Measurements from ENCODE around the gene NDUFB6.
"Not testable (repeated sequence)": the region's sequence is repeated elsewhere in the genome, so short reads cannot be mapped to it uniquely, and the experiment has no call there.

The NDUFB6 gene

DNA sequence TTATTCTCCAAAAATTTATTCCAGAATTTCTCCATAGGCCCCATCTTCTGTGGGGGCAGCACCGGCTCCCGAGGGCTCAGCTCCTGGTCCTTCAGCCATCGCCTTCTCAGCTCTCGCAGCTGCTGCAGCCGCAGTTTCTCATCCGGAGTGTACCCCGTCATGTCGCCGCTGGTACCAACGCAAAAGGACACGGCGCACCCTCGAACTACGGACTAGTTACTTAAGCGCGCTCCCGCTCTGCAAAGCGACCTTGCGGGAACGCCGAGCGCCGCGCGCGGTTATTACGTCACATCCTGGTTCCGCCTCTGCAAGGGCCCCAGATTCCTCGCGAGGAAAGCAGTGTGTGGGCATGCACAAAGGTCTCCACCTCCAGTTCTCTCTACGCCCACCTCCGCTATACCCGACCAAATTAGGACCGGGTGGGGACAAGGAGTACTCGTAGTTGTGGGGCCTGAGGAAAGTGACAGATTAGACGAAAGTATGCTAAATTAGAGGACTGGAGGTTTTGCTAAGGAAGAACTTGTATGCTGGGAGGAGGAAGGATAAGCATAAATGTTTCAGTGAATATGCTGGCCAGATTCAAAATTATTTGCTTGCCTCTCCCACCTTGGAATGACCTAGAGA, at the start of gene NDUFB6:
NDUFB6 (minus strand) TSS at position 260 of the 624 bp plus-strand sequence; CDS start at position 161, 99 bp downstream.
- Histone ChIP-seq H3K4me1 (ENCODE audit: control insufficient read depth in 1 of 2, insufficient read depth in 2 of 2, low read length in 2 of 2) (peaks cover 20 to 21% of the 10 kb centered on the region in 2 donors), H3K36me3 (ENCODE audit: control insufficient read depth in 1 of 2, insufficient read depth in 2 of 2, low read length in 2 of 2) (peaks cover 0 to 12% of the 10 kb centered on the region in 2 donors), H3K4me3 (ENCODE audit: low read depth in 1 of 2, low read length in 2 of 2) (peak within 1 kb of the TSS; percentile 95), H3K9ac (ENCODE audit: low read depth in 1 of 2, low read length in 2 of 2) (peak within 1 kb of the TSS; percentile 90 to 96), H3K9me3 (ENCODE audit: control insufficient read depth in 1 of 2, low read length in 2 of 2) (no peaks in the 10 kb centered on the region), H3K27ac (ENCODE audit: low read depth, low read length) (peak within 1 kb of the TSS; percentile 81), H3K27me3 (ENCODE audit: control insufficient read depth in 1 of 2, insufficient read depth in 2 of 2, low read length in 2 of 2) (no peaks in the 10 kb centered on the region)

DNA sequence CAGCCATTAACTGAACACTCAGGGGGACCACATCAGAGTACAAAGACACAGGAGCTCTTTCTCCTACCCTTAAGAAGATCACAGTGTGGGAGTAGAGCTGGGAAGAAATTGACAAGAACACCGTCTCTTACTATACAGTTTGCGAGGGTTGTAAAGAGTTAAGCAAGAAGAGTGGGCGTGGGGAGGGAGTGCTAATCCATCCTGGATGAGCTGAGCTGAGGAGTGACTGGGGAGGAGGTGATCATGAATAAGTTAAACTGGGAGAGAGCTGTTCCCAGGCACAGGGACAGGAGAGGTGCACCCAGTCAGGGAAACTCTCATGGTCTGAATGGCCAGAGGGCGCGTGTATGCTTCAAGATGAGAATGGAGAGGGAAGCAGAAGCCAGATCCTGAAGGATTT, 45.3 kb upstream of the NDUFB6 start:
- Histone ChIP-seq H3K27ac (ENCODE audit: low read depth, low read length) (no peak overlapping the region), H3K9me3 (ENCODE audit: control insufficient read depth in 1 of 2, low read length in 2 of 2) (no peaks in the 10 kb centered on the region), H3K36me3 (ENCODE audit: control insufficient read depth in 1 of 2, insufficient read depth in 2 of 2, low read length in 2 of 2) (no peaks in the 10 kb centered on the region), H3K27me3 (ENCODE audit: control insufficient read depth in 1 of 2, insufficient read depth in 2 of 2, low read length in 2 of 2) (no peaks in the 10 kb centered on the region), H3K4me1 (ENCODE audit: control insufficient read depth in 1 of 2, insufficient read depth in 2 of 2, low read length in 2 of 2) (no peaks in the 10 kb centered on the region), H3K4me3 (ENCODE audit: low read depth in 1 of 2, low read length in 2 of 2) (no peak overlapping the region), H3K9ac (ENCODE audit: low read depth in 1 of 2, low read length in 2 of 2) (no peak overlapping the region)

DNA sequence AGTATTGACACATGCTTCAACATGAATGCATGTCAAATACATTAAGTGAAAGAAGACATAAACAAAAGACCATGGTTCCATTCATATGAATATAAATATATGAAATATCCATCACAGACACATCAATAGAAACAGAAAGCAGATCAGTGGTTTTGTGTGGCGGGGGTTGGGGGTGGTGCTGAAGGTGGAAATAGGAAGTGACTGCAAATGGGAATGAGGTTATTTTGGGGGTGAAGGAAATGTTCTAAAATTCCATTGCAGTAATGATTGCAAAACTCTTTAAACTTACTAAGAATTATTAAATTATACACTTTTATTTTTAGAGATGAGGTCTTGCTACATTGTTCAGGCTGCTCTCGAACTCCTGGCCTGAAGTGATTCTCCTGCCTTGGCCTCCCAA, 33.9 kb upstream of the NDUFB6 start:
- H3K9me3 ChIP-seq (ENCODE audit: control insufficient read depth in 1 of 2, low read length in 2 of 2): no peaks in the 10 kb centered on the region
- H3K4me3 ChIP-seq (ENCODE audit: low read depth in 1 of 2, low read length in 2 of 2): no peak overlapping the region
- H3K4me1 ChIP-seq (ENCODE audit: control insufficient read depth in 1 of 2, insufficient read depth in 2 of 2, low read length in 2 of 2): no peaks in the 10 kb centered on the region
- H3K27ac ChIP-seq (ENCODE audit: low read depth, low read length): no peak overlapping the region
- H3K27me3 ChIP-seq (ENCODE audit: control insufficient read depth in 1 of 2, insufficient read depth in 2 of 2, low read length in 2 of 2): peaks cover 0 to 3% of the 10 kb centered on the region in 2 donors
- no peak overlapping the region for H3K9ac ChIP-seq (ENCODE audit: low read depth in 1 of 2, low read length in 2 of 2)
- no peaks in the 10 kb centered on the region for H3K36me3 ChIP-seq (ENCODE audit: control insufficient read depth in 1 of 2, insufficient read depth in 2 of 2, low read length in 2 of 2)

DNA sequence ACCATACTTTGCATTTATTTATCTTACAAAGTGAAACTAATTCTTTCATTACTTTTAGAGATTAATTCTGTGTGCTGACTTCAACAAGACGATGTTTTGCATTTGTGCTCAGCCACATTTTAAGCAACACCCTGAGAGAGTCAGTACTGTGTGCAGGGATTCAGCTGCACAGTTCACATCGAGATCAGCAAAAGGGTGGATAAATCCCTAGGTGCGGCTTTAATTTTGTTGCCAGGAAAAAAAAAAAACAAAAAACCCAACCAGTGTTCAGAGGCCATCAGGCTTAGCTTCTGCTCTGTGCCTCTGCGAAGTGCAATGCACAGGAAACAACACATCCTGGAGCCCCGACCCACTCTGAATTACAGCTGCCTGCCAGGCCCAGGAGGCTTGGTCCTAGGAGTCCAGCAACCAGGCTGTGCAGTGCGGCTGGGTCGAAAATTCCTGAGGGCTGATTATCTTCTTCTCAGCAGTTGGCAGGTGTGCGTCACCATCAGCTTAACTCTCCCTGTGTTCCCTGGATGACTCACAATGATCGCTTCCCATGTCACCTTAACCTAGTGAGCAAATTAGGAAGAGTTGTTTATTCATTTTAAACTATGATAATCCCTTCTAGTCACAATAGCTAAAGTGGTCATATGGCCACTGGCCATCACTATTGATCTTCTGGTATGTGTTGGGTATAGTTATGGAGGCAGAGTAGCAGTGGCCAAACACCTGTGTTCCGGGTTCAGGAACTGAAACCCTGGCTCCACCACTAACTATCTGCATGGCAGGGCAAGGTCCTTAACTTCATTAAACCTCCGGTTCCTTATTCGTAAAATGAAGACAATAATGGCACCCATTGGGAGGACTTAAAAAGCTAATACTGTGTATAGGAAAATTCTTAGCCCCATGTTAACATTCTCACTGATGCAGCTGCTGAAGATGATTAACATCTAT, 31.2 kb upstream of the NDUFB6 start:
- Histone ChIP-seq H3K9me3 (ENCODE audit: control insufficient read depth in 1 of 2, low read length in 2 of 2) (no peaks in the 10 kb centered on the region), H3K4me3 (ENCODE audit: low read depth in 1 of 2, low read length in 2 of 2) (peak overlapping the region in 1 of 2 donors; percentile 19), H3K27ac (ENCODE audit: low read depth, low read length) (no peak overlapping the region), H3K36me3 (ENCODE audit: control insufficient read depth in 1 of 2, insufficient read depth in 2 of 2, low read length in 2 of 2) (no peaks in the 10 kb centered on the region), H3K27me3 (ENCODE audit: control insufficient read depth in 1 of 2, insufficient read depth in 2 of 2, low read length in 2 of 2) (peaks cover 0 to 3% of the 10 kb centered on the region in 2 donors), H3K9ac (ENCODE audit: low read depth in 1 of 2, low read length in 2 of 2) (no peak overlapping the region), H3K4me1 (ENCODE audit: control insufficient read depth in 1 of 2, insufficient read depth in 2 of 2, low read length in 2 of 2) (no peaks in the 10 kb centered on the region)

DNA sequence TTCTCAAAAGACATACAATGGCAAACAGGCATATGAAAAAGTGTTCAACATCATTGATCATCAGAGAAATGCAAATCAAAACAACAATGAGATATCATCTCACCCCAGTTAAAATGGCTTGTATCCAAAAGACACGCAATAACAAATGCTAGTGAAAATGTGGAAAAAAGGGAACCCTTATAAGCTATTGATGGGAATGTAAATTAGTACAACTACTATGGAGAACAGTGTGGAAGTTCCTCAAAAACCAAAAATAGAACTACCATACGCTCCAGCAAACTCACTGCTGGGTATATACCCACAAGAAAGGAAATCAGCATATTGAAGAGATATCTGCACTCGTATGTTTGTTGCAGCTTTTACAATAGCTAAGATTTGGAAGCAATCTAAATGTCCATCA, 26.1 kb upstream of the NDUFB6 start:
- not testable (repeated sequence) for H3K4me1 ChIP-seq (ENCODE audit: control insufficient read depth in 1 of 2, insufficient read depth in 2 of 2, low read length in 2 of 2); H3K9me3 ChIP-seq (ENCODE audit: control insufficient read depth in 1 of 2, low read length in 2 of 2); H3K36me3 ChIP-seq (ENCODE audit: control insufficient read depth in 1 of 2, insufficient read depth in 2 of 2, low read length in 2 of 2); H3K9ac ChIP-seq (ENCODE audit: low read depth in 1 of 2, low read length in 2 of 2); H3K4me3 ChIP-seq (ENCODE audit: low read depth in 1 of 2, low read length in 2 of 2); H3K27me3 ChIP-seq (ENCODE audit: control insufficient read depth in 1 of 2, insufficient read depth in 2 of 2, low read length in 2 of 2); H3K27ac ChIP-seq (ENCODE audit: low read depth, low read length)

DNA sequence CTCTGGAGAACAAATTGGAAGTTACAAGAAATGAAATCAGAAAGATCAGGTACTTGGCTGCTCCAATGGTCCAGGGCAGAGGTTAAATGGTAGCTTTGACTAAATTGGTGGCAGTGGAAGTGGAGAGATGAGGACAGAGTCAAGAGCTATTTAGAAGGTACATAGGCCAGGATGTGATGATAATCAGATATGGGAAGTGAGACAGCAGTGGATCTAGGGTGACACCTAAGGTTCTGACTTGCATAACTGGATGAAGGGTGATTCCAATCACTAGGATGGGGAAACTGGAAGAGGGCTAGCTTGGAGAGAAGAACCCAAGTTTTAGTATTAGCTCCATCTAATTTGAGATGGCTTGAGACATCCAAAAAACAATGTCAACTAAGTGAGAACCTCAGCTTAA, 24.0 kb upstream of the NDUFB6 start:
- no peaks in the 10 kb centered on the region for H3K36me3 ChIP-seq (ENCODE audit: control insufficient read depth in 1 of 2, insufficient read depth in 2 of 2, low read length in 2 of 2)
- no peaks in the 10 kb centered on the region for H3K9me3 ChIP-seq (ENCODE audit: control insufficient read depth in 1 of 2, low read length in 2 of 2)
- H3K4me1 ChIP-seq (ENCODE audit: control insufficient read depth in 1 of 2, insufficient read depth in 2 of 2, low read length in 2 of 2): no peaks in the 10 kb centered on the region
- H3K27ac ChIP-seq (ENCODE audit: low read depth, low read length): no peak overlapping the region
- no peak overlapping the region for H3K4me3 ChIP-seq (ENCODE audit: low read depth in 1 of 2, low read length in 2 of 2)
- no peaks in the 10 kb centered on the region for H3K27me3 ChIP-seq (ENCODE audit: control insufficient read depth in 1 of 2, insufficient read depth in 2 of 2, low read length in 2 of 2)
- H3K9ac ChIP-seq (ENCODE audit: low read depth in 1 of 2, low read length in 2 of 2): no peak overlapping the region

DNA sequence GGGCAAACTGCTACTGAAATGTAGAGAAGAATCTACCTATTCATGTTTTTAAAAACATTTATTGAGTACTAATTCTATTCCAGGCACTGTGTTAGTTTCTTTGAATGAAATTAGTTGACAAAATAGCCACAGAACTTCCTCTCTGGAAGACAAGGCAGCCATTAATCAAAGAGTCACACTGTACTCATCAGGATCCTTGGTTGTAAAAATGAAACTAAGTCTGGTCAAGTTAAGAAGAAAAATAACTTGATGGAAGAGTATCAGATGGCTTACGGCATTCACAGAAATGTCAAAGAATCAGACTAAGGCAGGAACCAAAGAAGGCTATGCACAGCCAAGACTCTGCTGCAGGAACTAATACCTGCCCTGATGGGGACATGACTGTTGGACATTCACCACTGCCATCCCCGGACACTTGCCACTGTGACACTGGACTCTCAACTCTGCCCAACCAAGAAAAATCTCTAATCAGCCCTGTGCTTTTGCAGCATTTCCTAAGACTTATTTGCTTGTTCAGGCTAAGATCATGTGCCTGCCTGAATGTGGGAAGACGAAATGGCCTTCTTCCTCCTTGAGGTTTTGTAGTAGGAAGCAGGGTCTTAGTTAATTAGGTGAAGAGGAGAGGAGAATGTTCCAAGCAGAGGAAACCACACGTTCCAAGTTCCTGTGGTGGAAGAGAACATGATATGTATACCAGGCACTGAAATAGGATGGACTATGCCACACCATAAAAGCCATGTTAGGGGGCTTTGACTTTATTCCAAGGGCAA, 23.3 kb upstream of the NDUFB6 start:
- no peaks in the 10 kb centered on the region for H3K4me1 ChIP-seq (ENCODE audit: control insufficient read depth in 1 of 2, insufficient read depth in 2 of 2, low read length in 2 of 2)
- no peaks in the 10 kb centered on the region for H3K36me3 ChIP-seq (ENCODE audit: control insufficient read depth in 1 of 2, insufficient read depth in 2 of 2, low read length in 2 of 2)
- no peak overlapping the region for H3K4me3 ChIP-seq (ENCODE audit: low read depth in 1 of 2, low read length in 2 of 2)
- no peaks in the 10 kb centered on the region for H3K27me3 ChIP-seq (ENCODE audit: control insufficient read depth in 1 of 2, insufficient read depth in 2 of 2, low read length in 2 of 2)
- H3K9ac ChIP-seq (ENCODE audit: low read depth in 1 of 2, low read length in 2 of 2): no peak overlapping the region
- no peaks in the 10 kb centered on the region for H3K9me3 ChIP-seq (ENCODE audit: control insufficient read depth in 1 of 2, low read length in 2 of 2)
- H3K27ac ChIP-seq (ENCODE audit: low read depth, low read length): no peak overlapping the region

DNA sequence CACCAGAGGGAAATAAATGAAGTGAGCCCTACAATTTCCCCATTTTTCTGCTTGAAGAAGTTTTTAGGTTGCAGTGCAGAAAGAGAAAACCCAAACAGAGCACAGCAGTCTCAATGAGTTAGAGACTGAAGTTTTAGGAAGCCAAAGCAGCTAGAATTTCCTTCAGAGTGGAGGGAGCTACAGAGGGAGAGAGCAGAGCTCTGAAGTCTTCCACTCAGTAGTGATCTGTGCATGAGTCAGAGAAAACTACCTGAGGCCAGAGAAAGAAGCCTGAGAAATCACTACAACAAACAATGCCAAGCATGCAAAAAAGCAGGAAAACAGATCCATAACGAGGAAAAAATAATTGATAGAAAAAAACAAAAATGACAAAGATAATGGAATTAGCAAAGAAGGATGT, 17.9 kb upstream of the NDUFB6 start:
- Histone ChIP-seq H3K36me3 (ENCODE audit: control insufficient read depth in 1 of 2, insufficient read depth in 2 of 2, low read length in 2 of 2) (no peaks in the 10 kb centered on the region), H3K9ac (ENCODE audit: low read depth in 1 of 2, low read length in 2 of 2) (no peak overlapping the region), H3K27ac (ENCODE audit: low read depth, low read length) (no peak overlapping the region), H3K4me3 (ENCODE audit: low read depth in 1 of 2, low read length in 2 of 2) (no peak overlapping the region), H3K4me1 (ENCODE audit: control insufficient read depth in 1 of 2, insufficient read depth in 2 of 2, low read length in 2 of 2) (no peaks in the 10 kb centered on the region), H3K9me3 (ENCODE audit: control insufficient read depth in 1 of 2, low read length in 2 of 2) (no peaks in the 10 kb centered on the region), H3K27me3 (ENCODE audit: control insufficient read depth in 1 of 2, insufficient read depth in 2 of 2, low read length in 2 of 2) (no peaks in the 10 kb centered on the region)

DNA sequence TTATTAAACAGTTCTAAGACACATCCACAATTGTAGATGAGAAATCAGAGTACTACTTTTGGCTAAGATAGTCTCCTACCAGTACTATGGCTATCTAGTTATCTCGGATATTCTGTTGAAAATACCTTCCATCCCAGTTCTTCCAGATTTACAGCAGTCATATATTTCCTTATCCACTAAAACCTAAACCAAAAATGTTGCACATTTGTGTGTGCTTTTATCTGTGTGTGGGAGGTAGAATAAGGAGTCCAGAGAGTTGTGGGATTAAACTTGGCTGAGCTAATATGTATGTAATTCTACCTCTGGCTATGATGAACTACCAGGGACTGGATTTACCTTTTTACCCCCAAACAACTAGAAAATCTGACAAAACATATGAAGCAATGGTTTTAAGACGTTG, 17.5 kb upstream of the NDUFB6 start:
- Histone ChIP-seq H3K4me1 (ENCODE audit: control insufficient read depth in 1 of 2, insufficient read depth in 2 of 2, low read length in 2 of 2) (no peaks in the 10 kb centered on the region), H3K36me3 (ENCODE audit: control insufficient read depth in 1 of 2, insufficient read depth in 2 of 2, low read length in 2 of 2) (no peaks in the 10 kb centered on the region), H3K9me3 (ENCODE audit: control insufficient read depth in 1 of 2, low read length in 2 of 2) (no peaks in the 10 kb centered on the region), H3K27me3 (ENCODE audit: control insufficient read depth in 1 of 2, insufficient read depth in 2 of 2, low read length in 2 of 2) (no peaks in the 10 kb centered on the region), H3K27ac (ENCODE audit: low read depth, low read length) (no peak overlapping the region), H3K4me3 (ENCODE audit: low read depth in 1 of 2, low read length in 2 of 2) (no peak overlapping the region), H3K9ac (ENCODE audit: low read depth in 1 of 2, low read length in 2 of 2) (no peak overlapping the region)
